Activated T-helper 1 cell treated with anti-CD3 and anti-CD28 coated beads, Interleukin-12 subunit alpha, Interleukin-12 subunit beta, Interleukin-2, Interleukin-4 antibody, amounts not matched to agents 30 ng/mL and 10 ng/mL and 1 ng/mL, durations not matched to agents 14 hours and 24 hours and 36 hours (primary cell): ENCODE data around the gene PRDM11. TPM values are rescaled to one million over a fixed set of nuclear protein-coding genes. Genes with fewer than 3 reads are reported as not detected.

Source experiments
- DNase-seq: peaks from one replicate; pipeline ENCODE4 v3.0.0; 2021; ENCODE audit warnings: low spot score
- H3K27ac Mint-ChIP-seq: one replicate; pipeline ENCODE4 v1.8.0; 2021; ENCODE audit warnings: mild to moderate bottlenecking, mixed read lengths
- H3K27me3 Mint-ChIP-seq: one replicate; pipeline ENCODE4 v1.8.0; 2022; ENCODE audit warnings: mild to moderate bottlenecking, moderate library complexity, mixed read lengths; ENCODE audit not compliant: insufficient read depth
- H3K36me3 Mint-ChIP-seq: one replicate; pipeline ENCODE4 v1.8.0; 2021; ENCODE audit warnings: low read depth, mixed read lengths
- H3K4me1 Mint-ChIP-seq: one replicate; pipeline ENCODE4 v1.8.0; 2021; ENCODE audit warnings: low read depth, mixed read lengths
- H3K4me3 Mint-ChIP-seq: one replicate; pipeline ENCODE4 v1.8.0; 2021; ENCODE audit warnings: mild to moderate bottlenecking, moderate library complexity, mixed read lengths
- H3K9me3 Mint-ChIP-seq: one replicate; pipeline ENCODE4 v1.8.0; 2021; ENCODE audit warnings: mixed read lengths
- intact Hi-C: fragments of 100-400 bp; cut with micrococcal nuclease; formaldehyde crosslinking; loops from one replicate; pipeline ENCODE4 v1.15.1; 2024
- total RNA-seq: library from RNA; stranded (reverse); gene quantifications from 2 replicates; pipeline ENCODE4 v1.2.3, GENCODE V29; 2022

Gene PRDM11
- total RNA-seq, 1 donor from 2014 or later = 2.2 TPM

GRCh38 chr11:45155627-45156180 lies 9.3 kb downstream of the PRDM11 start:
- no peaks in the 10 kb centered on the region for H3K36me3 Mint-ChIP-seq
- no peaks in the 10 kb centered on the region for H3K27me3 Mint-ChIP-seq
- H3K4me3 Mint-ChIP-seq = no peak overlapping the region
- DNase-seq = no peak
- no peaks in the 10 kb centered on the region for H3K4me1 Mint-ChIP-seq
- no peaks in the 10 kb centered on the region for H3K9me3 Mint-ChIP-seq
- intact Hi-C loops = no loop called here
- H3K27ac Mint-ChIP-seq = no peak overlapping the region

GRCh38 chr11:45156201-45156600 lies 9.8 kb downstream of the PRDM11 start:
- no peaks in the 10 kb centered on the region for H3K9me3 Mint-ChIP-seq
- no peaks in the 10 kb centered on the region for H3K36me3 Mint-ChIP-seq
- DNase-seq = no peak
- H3K4me1 Mint-ChIP-seq = no peaks in the 10 kb centered on the region
- H3K4me3 Mint-ChIP-seq = no peak overlapping the region
- intact Hi-C loops = no loop called here
- no peak overlapping the region for H3K27ac Mint-ChIP-seq
- H3K27me3 Mint-ChIP-seq = no peaks in the 10 kb centered on the region

- no peaks in the 10 kb centered on the region for H3K36me3 Mint-ChIP-seq
Measured at GRCh38 chr11:45156741-45157140, 10.3 kb downstream of the PRDM11 start.

GRCh38 chr11:45157247-45158209 lies 11.1 kb downstream of the PRDM11 start:
- no peak for DNase-seq
- H3K4me3 Mint-ChIP-seq = no peak overlapping the region
- no peaks in the 10 kb centered on the region for H3K27me3 Mint-ChIP-seq
- intact Hi-C loops = no loop called here
- no peak overlapping the region for H3K27ac Mint-ChIP-seq
- no peaks in the 10 kb centered on the region for H3K4me1 Mint-ChIP-seq
- H3K36me3 Mint-ChIP-seq = no peaks in the 10 kb centered on the region
- no peaks in the 10 kb centered on the region for H3K9me3 Mint-ChIP-seq

More at GRCh38 chr11:45156741-45157140, 10.3 kb downstream of the PRDM11 start:
- DNase-seq = no peak
- no peaks in the 10 kb centered on the region for H3K27me3 Mint-ChIP-seq
- no peak overlapping the region for H3K4me3 Mint-ChIP-seq
- no peak overlapping the region for H3K27ac Mint-ChIP-seq
- H3K4me1 Mint-ChIP-seq = no peaks in the 10 kb centered on the region
- no peaks in the 10 kb centered on the region for H3K9me3 Mint-ChIP-seq
- intact Hi-C loops = no loop called here

GRCh38 chr11:45158210-45158731 lies 11.8 kb downstream of the PRDM11 start:
- no peaks in the 10 kb centered on the region for H3K9me3 Mint-ChIP-seq
- no peak overlapping the region for H3K4me3 Mint-ChIP-seq
- no peak for DNase-seq
- intact Hi-C loops = no loop called here
- H3K36me3 Mint-ChIP-seq = no peaks in the 10 kb centered on the region
- H3K4me1 Mint-ChIP-seq = no peaks in the 10 kb centered on the region
- no peak overlapping the region for H3K27ac Mint-ChIP-seq
- H3K27me3 Mint-ChIP-seq = no peaks in the 10 kb centered on the region

- Mint-ChIP-seq H3K36me3 (no peaks in the 10 kb centered on the region), H3K4me1 (no peaks in the 10 kb centered on the region), H3K4me3 (no peak overlapping the region), H3K27ac (no peak overlapping the region), H3K9me3 (no peaks in the 10 kb centered on the region), H3K27me3 (no peaks in the 10 kb centered on the region)
- DNase-seq = no peak
- intact Hi-C loops = no loop called here
Measured at GRCh38 chr11:45158891-45159605, 12.6 kb downstream of the PRDM11 start.

- DNase-seq = no peak
- H3K36me3 Mint-ChIP-seq = no peaks in the 10 kb centered on the region
- no peaks in the 10 kb centered on the region for H3K4me1 Mint-ChIP-seq
- intact Hi-C loops = no loop called here
- H3K27ac Mint-ChIP-seq = no peak overlapping the region
- H3K27me3 Mint-ChIP-seq = no peaks in the 10 kb centered on the region
- no peak overlapping the region for H3K4me3 Mint-ChIP-seq
- H3K9me3 Mint-ChIP-seq = no peaks in the 10 kb centered on the region
Measured at GRCh38 chr11:45159781-45160365, 13.4 kb downstream of the PRDM11 start.

- Mint-ChIP-seq H3K27me3 (no peaks in the 10 kb centered on the region), H3K4me1 (no peaks in the 10 kb centered on the region), H3K36me3 (no peaks in the 10 kb centered on the region), H3K4me3 (no peak overlapping the region), H3K9me3 (no peaks in the 10 kb centered on the region), H3K27ac (no peak overlapping the region)
- no peak for DNase-seq
- intact Hi-C loops = no loop called here
Measured at GRCh38 chr11:45161252-45162063, 15.0 kb downstream of the PRDM11 start.

GRCh38 chr11:45162064-45162375 lies 15.6 kb downstream of the PRDM11 start:
- H3K9me3 Mint-ChIP-seq = no peaks in the 10 kb centered on the region

GRCh38 chr11:45162916-45163879 lies 16.8 kb downstream of the PRDM11 start:
- Mint-ChIP-seq H3K27me3 (no peaks in the 10 kb centered on the region), H3K27ac (no peak overlapping the region), H3K4me3 (no peak overlapping the region), H3K9me3 (no peaks in the 10 kb centered on the region), H3K4me1 (no peaks in the 10 kb centered on the region), H3K36me3 (no peaks in the 10 kb centered on the region)
- no peak for DNase-seq
- intact Hi-C loops = no loop called here

More at GRCh38 chr11:45162064-45162375, 15.6 kb downstream of the PRDM11 start:
- Mint-ChIP-seq H3K36me3 (no peaks in the 10 kb centered on the region), H3K27ac (no peak overlapping the region), H3K4me3 (no peak overlapping the region), H3K27me3 (no peaks in the 10 kb centered on the region), H3K4me1 (no peaks in the 10 kb centered on the region)
- DNase-seq = no peak
- intact Hi-C loops = no loop called here

- Mint-ChIP-seq H3K4me1 (no peaks in the 10 kb centered on the region), H3K4me3 (no peak overlapping the region), H3K9me3 (no peaks in the 10 kb centered on the region), H3K27me3 (peaks cover 3% of the 10 kb centered on the region), H3K27ac (no peak overlapping the region), H3K36me3 (no peaks in the 10 kb centered on the region)
- DNase-seq = no peak
- intact Hi-C loops = no loop called here
Measured at GRCh38 chr11:45163956-45164575, 17.6 kb downstream of the PRDM11 start.
